SK-N-SH (cell line): ENCODE measurements around the gene AOAH. TPM values are rescaled to one million over a fixed set of nuclear protein-coding genes. Genes with fewer than 3 reads are reported as not detected.

Source experiments
- CTCF ChIA-PET: fragments of 300-600, 350-600 bp; formaldehyde crosslinking; extraction: SDS; loops from one replicate; lab custom pipeline; 2021; lab: Yijun Ruan, JAX
- POLR2A ChIA-PET: fragments of 350-600 bp; sonication (Branson Sonifier 250); formaldehyde crosslinking; extraction: SDS; loops from one replicate; lab custom pipeline; 2020; ENCODE audit warnings: antibody characterized with exemption, inconsistent platforms; lab: Yijun Ruan, JAX
- DNase-seq: peaks from one replicate; pipeline ENCODE4 v3.0.0; 2012
- H2AFZ ChIP-seq: fragments of 200-600 bp; sonication (generic); 2 replicates; pipeline ENCODE4 v1.8.1; 2016; ENCODE audit warnings: antibody characterized with exemption, mild to moderate bottlenecking, low read depth
- H3F3A ChIP-seq: fragments of 200-600 bp; sonication (generic); replicated peaks from 2 replicates; pipeline ENCODE3; 2016; ENCODE audit warnings: antibody characterized with exemption, mild to moderate bottlenecking; ENCODE audit not compliant: insufficient read depth
- H3K27ac ChIP-seq, 2 experiments: fragments of 200-500 bp in 1 of 2; fragments of 200-600 bp in 1 of 2; sonication (Bioruptor generic) in 1 of 2; sonication (generic), shearing (Covaris generic) in 1 of 2; 2 replicates each; pipeline versions ENCODE4 v1.5.1 to v1.6.1; 2014 to 2016; ENCODE audit warnings: low read depth in 2 of 2, inconsistent platforms in 1 of 2, low read length in 1 of 2, mild to moderate bottlenecking in 1 of 2, mixed read lengths in 1 of 2
- H3K27me3 ChIP-seq: fragments of 200-600 bp; sonication (generic), shearing (Covaris generic); 2 replicates; pipeline ENCODE4 v1.6.1; 2016; ENCODE audit warnings: mixed run types; ENCODE audit not compliant: insufficient read depth
- H3K36me3 ChIP-seq, 2 experiments: fragments of 200-500 bp in 1 of 2; fragments of 200-600 bp in 1 of 2; sonication (Bioruptor generic) in 1 of 2; sonication (generic) in 1 of 2; replicated peaks in 1 of 2; 2 replicates each; pipeline versions ENCODE3 to v1.5.1; 2014 to 2016; ENCODE audit warnings: low read length in 1 of 2, mild to moderate bottlenecking in 1 of 2; ENCODE audit not compliant: insufficient read depth in 2 of 2, control insufficient read depth in 1 of 2
- H3K4me1 ChIP-seq, 2 experiments: fragments of 200-500 bp in 1 of 2; fragments of 200-600 bp in 1 of 2; sonication (Bioruptor generic) in 1 of 2; sonication (generic), shearing (Covaris generic) in 1 of 2; 2 replicates each; pipeline versions ENCODE4 v1.5.1 to v1.6.1; 2014 to 2016; ENCODE audit warnings: low read depth in 1 of 2, low read length in 1 of 2, mixed run types in 1 of 2; ENCODE audit not compliant: insufficient read depth in 2 of 2, control insufficient read depth in 1 of 2
- H3K4me2 ChIP-seq: fragments of 200-600 bp; sonication (generic), shearing (Covaris generic); 2 replicates; pipeline ENCODE4 v1.6.1; 2017; ENCODE audit warnings: mixed run types
- H3K4me3 ChIP-seq, 2 experiments: fragments of 200-500 bp in 1 of 2; fragments of 200-600 bp in 1 of 2; sonication (Bioruptor generic) in 1 of 2; sonication (generic), shearing (Covaris generic) in 1 of 2; 2 replicates each; pipeline versions ENCODE4 v1.5.1 to v1.8.1; 2014 to 2016; ENCODE audit warnings: low read depth in 2 of 2, inconsistent platforms in 1 of 2, low read length in 1 of 2, mild to moderate bottlenecking in 1 of 2, mixed read lengths in 1 of 2, moderate library complexity in 1 of 2
- H3K79me2 ChIP-seq: fragments of 200-600 bp; sonication (generic); 2 replicates; pipeline ENCODE4 v1.8.1; 2017; ENCODE audit warnings: mild to moderate bottlenecking; ENCODE audit not compliant: insufficient read depth
- H3K9ac ChIP-seq: fragments of 200-600 bp; sonication (generic); 2 replicates; pipeline ENCODE4 v1.6.1; 2017; ENCODE audit warnings: mixed run types
- H3K9me2 ChIP-seq: fragments of 200-600 bp; sonication (generic); 2 replicates; pipeline ENCODE4 v1.6.1; 2017; ENCODE audit warnings: mixed run types
- H3K9me3 ChIP-seq: fragments of 200-600 bp; sonication (generic); 2 replicates; pipeline ENCODE4 v1.6.1; 2017; ENCODE audit warnings: mixed run types, mild to moderate bottlenecking, moderate library complexity
- H4K20me1 ChIP-seq: fragments of 200-600 bp; sonication (generic); 2 replicates; pipeline ENCODE4 v1.6.1; 2017; ENCODE audit warnings: mild to moderate bottlenecking, mixed run types; ENCODE audit not compliant: insufficient read depth
- CHD2 ChIP-seq: fragments of 150-350 bp; IDR thresholded peaks from 2 replicates; pipeline ENCODE4 v1.6.1; 2018; ENCODE audit warnings: low read length; ENCODE audit not compliant: partially characterized antibody
- ELF1 ChIP-seq: IDR thresholded peaks from 2 replicates; pipeline ENCODE4 v1.4.0; 2012
- FOXM1 ChIP-seq: IDR thresholded peaks from 2 replicates; pipeline ENCODE4 v1.4.0; 2012; ENCODE audit warnings: low read depth, mild to moderate bottlenecking
- GATA2 ChIP-seq: sonication (generic); formaldehyde crosslinking; IDR thresholded peaks from 2 replicates; pipeline ENCODE4 v1.5.0; 2020; ENCODE audit warnings: mild to moderate bottlenecking, missing genetic modification reagents
- RXRA ChIP-seq: IDR thresholded peaks from 2 replicates; pipeline ENCODE4 v1.4.0; 2012; ENCODE audit warnings: low read depth, mild to moderate bottlenecking, borderline replicate concordance
- SMC3 ChIP-seq: IDR thresholded peaks from 2 replicates; pipeline ENCODE4 v1.6.1; 2012; ENCODE audit warnings: low read depth, low read length, improper control_type of control experiment
- TAF1 ChIP-seq: IDR thresholded peaks from 2 replicates; pipeline ENCODE4 v1.6.1; 2012; ENCODE audit warnings: low read depth, mild to moderate bottlenecking, low read length, moderate library complexity, borderline replicate concordance
- WGBS: methylation state at CpG from one replicate; pipeline ENCODE4 v1.1.6; 2017; ENCODE audit warnings: low lambda C conversion rate; 5-methylcytosine and 5-hydroxymethylcytosine counted together
- polyA plus RNA-seq, 3 experiments: library from polyadenylated mRNA; depleted of rRNA; stranded (reverse); fragments of >200 nt; gene quantifications; 2 replicates each; pipeline ENCODE4 v1.2.3, GENCODE V29; 2012
- TF ChIP-seq, protein P1 (sequence below): IDR thresholded peaks from 2 replicates; pipeline ENCODE4; 2012
- TF ChIP-seq, protein P2 (sequence below): IDR thresholded peaks from 2 replicates; pipeline ENCODE4 v1.4.0; 2012; ENCODE audit warnings: low read depth
- TF ChIP-seq, protein P3 (sequence below): IDR thresholded peaks from 2 replicates; pipeline ENCODE4 v1.6.1; 2012; ENCODE audit warnings: mild to moderate bottlenecking, low read depth, low read length, moderate library complexity
- TF ChIP-seq, protein P4 (sequence below): fragments of 150-350 bp; IDR thresholded peaks from 2 replicates; pipeline ENCODE4 v1.6.1; 2017; ENCODE audit warnings: antibody characterized with exemption, low read length, low read depth, borderline replicate concordance
- TF ChIP-seq, protein P5 (sequence below): IDR thresholded peaks from 2 replicates; pipeline ENCODE4 v1.4.0; 2012; ENCODE audit warnings: low read depth, borderline replicate concordance

AOAH gene
- polyA plus RNA-seq, 1 of the 3 experiments (the other 2 are of a cell fraction) = not detected

- Histone ChIP-seq H3K4me1 (peaks cover 9 to 16% of the 10 kb centered on the region in 2 experiments), H2AFZ (no peak overlapping the region), H3K79me2 (no peaks in the 10 kb centered on the region), H3K4me2 (no peak overlapping the region), H3K4me3 (no peak overlapping the region), H3F3A (peaks cover 8% of the 10 kb centered on the region), H3K9me2 (no peaks in the 10 kb centered on the region), H3K9me3 (no peaks in the 10 kb centered on the region), H3K27me3 (no peaks in the 10 kb centered on the region), H4K20me1 (no peaks in the 10 kb centered on the region), H3K27ac (no peak overlapping the region), H3K36me3 (no peaks in the 10 kb centered on the region), H3K9ac (no peak overlapping the region)
- DNase-seq = no peak
- TF ChIP-seq RXRA = no peak
- no peak for TF ChIP-seq FOXM1
- TF ChIP-seq, protein P1, sequence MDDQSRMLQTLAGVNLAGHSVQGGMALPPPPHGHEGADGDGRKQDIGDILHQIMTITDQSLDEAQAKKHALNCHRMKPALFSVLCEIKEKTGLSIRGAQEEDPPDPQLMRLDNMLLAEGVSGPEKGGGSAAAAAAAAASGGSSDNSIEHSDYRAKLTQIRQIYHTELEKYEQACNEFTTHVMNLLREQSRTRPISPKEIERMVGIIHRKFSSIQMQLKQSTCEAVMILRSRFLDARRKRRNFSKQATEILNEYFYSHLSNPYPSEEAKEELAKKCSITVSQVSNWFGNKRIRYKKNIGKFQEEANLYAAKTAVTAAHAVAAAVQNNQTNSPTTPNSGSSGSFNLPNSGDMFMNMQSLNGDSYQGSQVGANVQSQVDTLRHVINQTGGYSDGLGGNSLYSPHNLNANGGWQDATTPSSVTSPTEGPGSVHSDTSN = no peak
- no peak for TF ChIP-seq GATA2 (CRISPR knock-in tag)
- TF ChIP-seq, protein P2, sequence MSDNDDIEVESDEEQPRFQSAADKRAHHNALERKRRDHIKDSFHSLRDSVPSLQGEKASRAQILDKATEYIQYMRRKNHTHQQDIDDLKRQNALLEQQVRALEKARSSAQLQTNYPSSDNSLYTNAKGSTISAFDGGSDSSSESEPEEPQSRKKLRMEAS = no peak
- TF ChIP-seq, protein P3, sequence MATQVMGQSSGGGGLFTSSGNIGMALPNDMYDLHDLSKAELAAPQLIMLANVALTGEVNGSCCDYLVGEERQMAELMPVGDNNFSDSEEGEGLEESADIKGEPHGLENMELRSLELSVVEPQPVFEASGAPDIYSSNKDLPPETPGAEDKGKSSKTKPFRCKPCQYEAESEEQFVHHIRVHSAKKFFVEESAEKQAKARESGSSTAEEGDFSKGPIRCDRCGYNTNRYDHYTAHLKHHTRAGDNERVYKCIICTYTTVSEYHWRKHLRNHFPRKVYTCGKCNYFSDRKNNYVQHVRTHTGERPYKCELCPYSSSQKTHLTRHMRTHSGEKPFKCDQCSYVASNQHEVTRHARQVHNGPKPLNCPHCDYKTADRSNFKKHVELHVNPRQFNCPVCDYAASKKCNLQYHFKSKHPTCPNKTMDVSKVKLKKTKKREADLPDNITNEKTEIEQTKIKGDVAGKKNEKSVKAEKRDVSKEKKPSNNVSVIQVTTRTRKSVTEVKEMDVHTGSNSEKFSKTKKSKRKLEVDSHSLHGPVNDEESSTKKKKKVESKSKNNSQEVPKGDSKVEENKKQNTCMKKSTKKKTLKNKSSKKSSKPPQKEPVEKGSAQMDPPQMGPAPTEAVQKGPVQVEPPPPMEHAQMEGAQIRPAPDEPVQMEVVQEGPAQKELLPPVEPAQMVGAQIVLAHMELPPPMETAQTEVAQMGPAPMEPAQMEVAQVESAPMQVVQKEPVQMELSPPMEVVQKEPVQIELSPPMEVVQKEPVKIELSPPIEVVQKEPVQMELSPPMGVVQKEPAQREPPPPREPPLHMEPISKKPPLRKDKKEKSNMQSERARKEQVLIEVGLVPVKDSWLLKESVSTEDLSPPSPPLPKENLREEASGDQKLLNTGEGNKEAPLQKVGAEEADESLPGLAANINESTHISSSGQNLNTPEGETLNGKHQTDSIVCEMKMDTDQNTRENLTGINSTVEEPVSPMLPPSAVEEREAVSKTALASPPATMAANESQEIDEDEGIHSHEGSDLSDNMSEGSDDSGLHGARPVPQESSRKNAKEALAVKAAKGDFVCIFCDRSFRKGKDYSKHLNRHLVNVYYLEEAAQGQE = no peak
- TF ChIP-seq, protein P4, sequence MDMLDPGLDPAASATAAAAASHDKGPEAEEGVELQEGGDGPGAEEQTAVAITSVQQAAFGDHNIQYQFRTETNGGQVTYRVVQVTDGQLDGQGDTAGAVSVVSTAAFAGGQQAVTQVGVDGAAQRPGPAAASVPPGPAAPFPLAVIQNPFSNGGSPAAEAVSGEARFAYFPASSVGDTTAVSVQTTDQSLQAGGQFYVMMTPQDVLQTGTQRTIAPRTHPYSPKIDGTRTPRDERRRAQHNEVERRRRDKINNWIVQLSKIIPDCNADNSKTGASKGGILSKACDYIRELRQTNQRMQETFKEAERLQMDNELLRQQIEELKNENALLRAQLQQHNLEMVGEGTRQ = no peak
- no peak for TF ChIP-seq SMC3
- no peak for TF ChIP-seq CHD2
- no peak for TF ChIP-seq TAF1
- TF ChIP-seq ELF1 = no peak
- TF ChIP-seq, protein P5, sequence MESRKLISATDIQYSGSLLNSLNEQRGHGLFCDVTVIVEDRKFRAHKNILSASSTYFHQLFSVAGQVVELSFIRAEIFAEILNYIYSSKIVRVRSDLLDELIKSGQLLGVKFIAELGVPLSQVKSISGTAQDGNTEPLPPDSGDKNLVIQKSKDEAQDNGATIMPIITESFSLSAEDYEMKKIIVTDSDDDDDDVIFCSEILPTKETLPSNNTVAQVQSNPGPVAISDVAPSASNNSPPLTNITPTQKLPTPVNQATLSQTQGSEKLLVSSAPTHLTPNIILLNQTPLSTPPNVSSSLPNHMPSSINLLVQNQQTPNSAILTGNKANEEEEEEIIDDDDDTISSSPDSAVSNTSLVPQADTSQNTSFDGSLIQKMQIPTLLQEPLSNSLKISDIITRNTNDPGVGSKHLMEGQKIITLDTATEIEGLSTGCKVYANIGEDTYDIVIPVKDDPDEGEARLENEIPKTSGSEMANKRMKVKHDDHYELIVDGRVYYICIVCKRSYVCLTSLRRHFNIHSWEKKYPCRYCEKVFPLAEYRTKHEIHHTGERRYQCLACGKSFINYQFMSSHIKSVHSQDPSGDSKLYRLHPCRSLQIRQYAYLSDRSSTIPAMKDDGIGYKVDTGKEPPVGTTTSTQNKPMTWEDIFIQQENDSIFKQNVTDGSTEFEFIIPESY = no peak
- ChIA-PET CTCF (interaction anchor here (1.3 kb wide), 1 partner anchor 175 kb away, joined by 4 read pairs; no protein-coding TSS in a partner anchor), POLR2A (no interaction called here)
- 60% methylated on average over 4 of the region's 4 CpGs for WGBS
These were observed 60.8 kb downstream of the AOAH start for GRCh38 chr7:36663481-36663880.
